Kidney epithelial cell (primary cell): ENCODE data around the gene SSBP4. TPM values are rescaled to one million over a fixed set of nuclear protein-coding genes. Genes with fewer than 3 reads are reported as not detected.

Experiments
- DNase-seq: peaks from one replicate; pipeline ENCODE4 v3.0.0-alpha.2; 2010; ENCODE audit warnings: low read depth
- H3K27me3 ChIP-seq: 2 replicates; pipeline ENCODE4 v1.6.0; 2011; ENCODE audit warnings: low read length; ENCODE audit not compliant: control insufficient read depth, insufficient read depth
- H3K36me3 ChIP-seq: 2 replicates; pipeline ENCODE4 v1.5.1; 2011; ENCODE audit warnings: low read length; ENCODE audit not compliant: control insufficient read depth, insufficient read depth
- H3K4me3 ChIP-seq: 2 replicates; pipeline ENCODE4 v1.5.1; 2011; ENCODE audit warnings: low read depth, mild to moderate bottlenecking, control low read depth, low read length
- total RNA-seq: library from RNA; depleted of rRNA; stranded (reverse); fragments of >200 nt; gene quantifications from 2 replicates; pipeline ENCODE4 v1.2.3, GENCODE V29; 2015
- TF ChIP-seq, protein P1 (sequence below): IDR thresholded peaks from 2 replicates; pipeline ENCODE4 v1.5.1; 2011; ENCODE audit warnings: mild to moderate bottlenecking, moderate library complexity, low read length, control low read depth, inconsistent platforms; ENCODE audit not compliant: insufficient read depth, poor library complexity, severe bottlenecking

Gene SSBP4
- total RNA-seq, 1 donor from 2014 or later = 92.6 TPM

DNA sequence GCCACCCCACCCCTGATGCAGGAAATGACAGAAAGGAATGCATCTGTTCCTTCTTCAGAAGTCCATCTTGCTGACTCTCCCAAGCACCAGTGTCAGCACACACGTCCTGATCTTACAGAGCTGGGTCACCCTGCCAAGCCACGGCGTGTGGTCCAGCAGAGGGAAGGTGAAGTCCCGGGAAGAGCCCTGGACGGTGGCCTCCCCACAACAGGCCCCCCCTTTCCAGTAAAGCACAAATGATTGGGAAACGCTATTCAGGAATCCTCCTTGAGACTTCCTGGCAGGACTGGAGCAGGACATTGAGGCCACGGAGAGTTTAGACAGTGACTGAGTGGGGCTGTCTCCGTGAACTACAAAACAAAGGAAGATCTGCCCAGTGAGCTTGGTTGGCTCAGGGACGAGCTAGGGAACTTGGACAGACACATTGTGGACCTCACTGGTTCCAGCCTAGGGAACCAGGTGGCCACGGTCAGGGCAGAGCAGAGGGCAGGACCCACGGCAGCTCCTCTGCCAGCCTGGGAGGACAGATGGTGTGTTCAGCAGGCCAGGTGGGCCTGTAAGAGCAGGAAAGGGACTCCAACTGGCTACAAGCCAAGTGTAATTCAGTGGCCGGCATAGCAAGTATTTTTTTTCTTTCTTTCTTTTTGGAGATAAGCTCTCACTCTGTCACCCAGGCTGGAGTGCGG, 61.0 kb downstream of the SSBP4 start:
- Histone ChIP-seq H3K4me3 (no peak overlapping the region), H3K36me3 (no peaks in the 10 kb centered on the region), H3K27me3 (no peaks in the 10 kb centered on the region)
- DNase-seq = no peak
- TF ChIP-seq, protein P1, sequence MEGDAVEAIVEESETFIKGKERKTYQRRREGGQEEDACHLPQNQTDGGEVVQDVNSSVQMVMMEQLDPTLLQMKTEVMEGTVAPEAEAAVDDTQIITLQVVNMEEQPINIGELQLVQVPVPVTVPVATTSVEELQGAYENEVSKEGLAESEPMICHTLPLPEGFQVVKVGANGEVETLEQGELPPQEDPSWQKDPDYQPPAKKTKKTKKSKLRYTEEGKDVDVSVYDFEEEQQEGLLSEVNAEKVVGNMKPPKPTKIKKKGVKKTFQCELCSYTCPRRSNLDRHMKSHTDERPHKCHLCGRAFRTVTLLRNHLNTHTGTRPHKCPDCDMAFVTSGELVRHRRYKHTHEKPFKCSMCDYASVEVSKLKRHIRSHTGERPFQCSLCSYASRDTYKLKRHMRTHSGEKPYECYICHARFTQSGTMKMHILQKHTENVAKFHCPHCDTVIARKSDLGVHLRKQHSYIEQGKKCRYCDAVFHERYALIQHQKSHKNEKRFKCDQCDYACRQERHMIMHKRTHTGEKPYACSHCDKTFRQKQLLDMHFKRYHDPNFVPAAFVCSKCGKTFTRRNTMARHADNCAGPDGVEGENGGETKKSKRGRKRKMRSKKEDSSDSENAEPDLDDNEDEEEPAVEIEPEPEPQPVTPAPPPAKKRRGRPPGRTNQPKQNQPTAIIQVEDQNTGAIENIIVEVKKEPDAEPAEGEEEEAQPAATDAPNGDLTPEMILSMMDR = no peak

DNA sequence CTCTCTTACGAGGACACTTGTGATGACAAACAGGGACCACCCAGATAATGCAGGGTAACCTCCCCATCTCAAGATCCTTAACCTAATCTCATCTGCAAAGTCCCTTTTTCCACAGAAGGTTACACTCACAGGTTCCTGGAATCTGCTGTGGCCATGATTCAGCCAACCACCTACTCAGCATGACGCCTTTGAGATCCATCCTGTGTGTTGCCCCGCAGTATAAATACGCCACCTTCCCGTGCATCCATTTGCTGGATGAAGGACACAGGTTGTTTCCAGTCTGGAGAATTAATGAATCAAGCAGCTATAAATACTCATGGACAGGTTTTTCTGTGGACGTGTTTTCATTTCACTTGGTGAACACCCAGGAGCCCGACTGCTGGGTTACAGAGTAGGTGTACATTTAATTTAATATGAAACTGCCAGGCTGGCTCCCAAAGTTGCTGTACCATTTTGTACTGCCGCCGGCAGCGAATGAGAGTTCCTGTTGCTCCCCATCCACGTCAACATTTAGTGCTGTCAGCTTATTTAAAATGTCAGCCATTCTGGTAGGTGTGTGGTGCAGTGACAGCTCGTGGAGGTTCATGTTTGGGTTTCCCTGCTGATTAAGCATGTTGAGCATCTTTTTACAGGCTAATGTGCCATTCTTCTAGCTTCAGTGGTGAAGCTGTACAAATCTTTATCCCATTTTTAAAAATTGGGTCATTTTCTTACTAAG, 62.5 kb downstream of the SSBP4 start:
- Histone ChIP-seq H3K27me3 (no peaks in the 10 kb centered on the region), H3K4me3 (no peak overlapping the region), H3K36me3 (no peaks in the 10 kb centered on the region)
- no peak for DNase-seq
- TF ChIP-seq, protein P1 = no peak

DNA sequence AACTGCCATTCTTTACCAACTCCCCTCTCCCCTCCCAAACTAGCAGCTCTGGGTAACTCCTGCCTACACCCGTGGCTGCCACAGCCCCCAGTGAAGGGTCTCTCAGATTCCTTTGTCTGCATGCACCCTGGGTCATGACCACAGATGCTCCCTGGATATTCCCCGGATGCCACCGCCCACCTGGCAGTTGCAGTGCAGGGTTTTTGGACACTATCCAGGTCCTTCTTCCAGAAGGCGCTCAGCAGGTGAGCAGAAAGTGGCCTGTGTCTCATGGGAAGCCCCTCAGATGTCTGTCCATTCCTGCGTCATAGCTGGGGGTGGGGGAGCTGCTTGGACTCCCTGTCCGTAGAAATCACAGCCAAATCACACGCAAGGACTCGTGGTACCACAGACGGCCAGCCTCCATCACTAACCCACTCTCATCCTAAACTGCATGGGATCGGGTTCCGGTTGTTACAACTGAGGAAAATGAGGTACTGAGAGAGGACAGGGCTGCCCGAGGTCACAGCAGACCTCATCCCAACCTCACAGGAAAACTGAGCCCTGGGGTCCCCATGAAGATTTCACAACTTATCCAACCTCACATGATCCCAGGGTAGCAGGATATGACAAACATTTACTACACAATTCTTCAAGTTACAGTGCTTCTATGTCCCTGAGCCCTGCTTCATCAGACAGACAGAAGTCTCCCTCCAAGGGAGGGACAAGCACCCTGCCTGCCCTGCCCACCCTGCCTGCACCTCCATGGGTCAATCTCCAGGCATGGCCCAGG, 64.1 kb downstream of the SSBP4 start:
- H3K4me3 ChIP-seq = no peak overlapping the region
- no peaks in the 10 kb centered on the region for H3K27me3 ChIP-seq
- TF ChIP-seq, protein P1 = no peak
- H3K36me3 ChIP-seq = no peaks in the 10 kb centered on the region
- no peak for DNase-seq

Other genes starting within 250 kb of the SSBP4 start
- 9.2 and 14.1 TPM in 2 replicates for gene IFI30, start 245.6 kb upstream of the SSBP4 start, total RNA-seq
- gene MPV17L2, start 226.2 kb upstream of the SSBP4 start, total RNA-seq = 70.6 and 71.8 TPM in 2 replicates
- gene RAB3A, start 215.4 kb upstream of the SSBP4 start, total RNA-seq = 0.07 and 0.38 TPM in 2 replicates
- gene PDE4C, start 193.0 kb upstream of the SSBP4 start, total RNA-seq = 0.34 and 0.42 TPM in 2 replicates
- 0.13 and 0.21 TPM in 2 replicates for gene IQCN, start 144.9 kb upstream of the SSBP4 start, total RNA-seq
- gene JUND, start 137.8 kb upstream of the SSBP4 start, total RNA-seq = 253 and 262 TPM in 2 replicates
- gene LSM4, start 96.3 kb upstream of the SSBP4 start, total RNA-seq = 333 and 367 TPM in 2 replicates
- gene PGPEP1, start 78.8 kb upstream of the SSBP4 start, total RNA-seq = 28.8 and 34.4 TPM in 2 replicates
- 637 and 822 TPM in 2 replicates for gene GDF15, start 33.2 kb upstream of the SSBP4 start, total RNA-seq
- 0.08 and 0.14 TPM in 2 replicates for gene LRRC25, start 21.8 kb upstream of the SSBP4 start, total RNA-seq
- gene ISYNA1, start 18.7 kb downstream of the SSBP4 start, total RNA-seq = 53.9 and 59.5 TPM in 2 replicates
- 12.7 and 13.1 TPM in 2 replicates for gene ELL, start 102.7 kb downstream of the SSBP4 start, total RNA-seq
- gene FKBP8, start 124.2 kb downstream of the SSBP4 start, total RNA-seq = 253 and 291 TPM in 2 replicates
- 121 and 172 TPM in 2 replicates for gene KXD1, start 138.5 kb downstream of the SSBP4 start, total RNA-seq
- 859 and 990 TPM in 2 replicates for gene UBA52, start 152.5 kb downstream of the SSBP4 start, total RNA-seq
- 119 and 136 TPM in 2 replicates for gene REX1BD, start 169.4 kb downstream of the SSBP4 start, total RNA-seq
- gene CRLF1, start 187.4 kb downstream of the SSBP4 start, total RNA-seq = 16.5 and 30.1 TPM in 2 replicates
- 3.8 and 6.5 TPM in 2 replicates for gene TMEM59L, start 193.5 kb downstream of the SSBP4 start, total RNA-seq
- 7.5 and 9.6 TPM in 2 replicates for gene KLHL26, start 217.6 kb downstream of the SSBP4 start, total RNA-seq